ENCODE data around the gene FBH1. TPM values are rescaled to one million over a fixed set of nuclear protein-coding genes. Genes with fewer than 3 reads are reported as not detected.

Gene FBH1
- total and polyA plus RNA-seq, 7 experiments from 2014 or later: 59.9 to 105 (median 78.6) TPM

GRCh38 chr10:5919568-5919967 is 29.5 kb downstream of the FBH1 start:
- H3K27ac ChIP-seq (ENCODE audit: low read depth, low read length): no peak overlapping the region
- H3K27ac Mint-ChIP-seq: peak overlapping the region in 1 of 9 donors; percentile 41
- H3K4me1 ChIP-seq (ENCODE audit: control insufficient read depth in 2 of 2, insufficient read depth in 2 of 2, low read length in 2 of 2): no peaks in the 10 kb centered on the region
- CTCF ChIA-PET: no interaction called here
- no peaks in the 10 kb centered on the region for H3K27me3 ChIP-seq (ENCODE audit: control insufficient read depth in 2 of 2, insufficient read depth in 2 of 2, low read length in 2 of 2)
- POLR2A ChIA-PET: interaction anchor here (0.5 kb wide), 1 partner anchor 68 kb away, joined by 3 read pairs; no protein-coding TSS in a partner anchor
- H3K4me1 Mint-ChIP-seq: no peaks in the 10 kb centered on the region
- peaks cover 29 to 84% (median 30%) of the 10 kb centered on the region in 5 donors for H3K36me3 Mint-ChIP-seq
- peaks cover 0 to 92% (median 18%) of the 10 kb centered on the region in 3 experiments for H3K36me3 ChIP-seq (ENCODE audit: control insufficient read depth in 2 of 3, insufficient read depth in 3 of 3, low read length in 3 of 3)
- H3K4me3 Mint-ChIP-seq: no peak overlapping the region
- H3K9me3 Mint-ChIP-seq: no peaks in the 10 kb centered on the region
- intact Hi-C loops (cut with micrococcal nuclease): no loop called here
- DNase-seq (no peak), ATAC-seq (no peak)
- no peaks in the 10 kb centered on the region for H3K27me3 Mint-ChIP-seq
- no peaks in the 10 kb centered on the region for H3K9me3 ChIP-seq (ENCODE audit: control insufficient read depth in 2 of 3, low read length in 3 of 3)
- H3K4me3 ChIP-seq (ENCODE audit: low read length): no peak overlapping the region

GRCh38 chr10:5921746-5922145 is 31.7 kb downstream of the FBH1 start:
- peaks cover 4 to 90% (median 12%) of the 10 kb centered on the region in 3 experiments for H3K36me3 ChIP-seq (ENCODE audit: control insufficient read depth in 2 of 3, insufficient read depth in 3 of 3, low read length in 3 of 3)
- Mint-ChIP-seq H3K27ac (no peak overlapping the region), H3K4me1 (peaks cover 0 to 3% (median 0%) of the 10 kb centered on the region in 7 donors), H3K4me3 (no peak overlapping the region), H3K27me3 (no peaks in the 10 kb centered on the region), H3K36me3 (peaks cover 21 to 76% (median 27%) of the 10 kb centered on the region in 5 donors), H3K9me3 (no peaks in the 10 kb centered on the region)
- no peak for DNase-seq
- no peak overlapping the region for H3K27ac ChIP-seq (ENCODE audit: low read depth, low read length)
- H3K4me1 ChIP-seq (ENCODE audit: control insufficient read depth in 2 of 2, insufficient read depth in 2 of 2, low read length in 2 of 2): no peaks in the 10 kb centered on the region
- intact Hi-C loops (cut with micrococcal nuclease): no loop called here
- no peaks in the 10 kb centered on the region for H3K27me3 ChIP-seq (ENCODE audit: control insufficient read depth in 2 of 2, insufficient read depth in 2 of 2, low read length in 2 of 2)
- POLR2A ChIA-PET: no interaction called here
- ATAC-seq: no peak
- CTCF ChIA-PET: no interaction called here
- H3K4me3 ChIP-seq (ENCODE audit: low read length): no peak overlapping the region
- no peaks in the 10 kb centered on the region for H3K9me3 ChIP-seq (ENCODE audit: control insufficient read depth in 2 of 3, low read length in 3 of 3)

- Mint-ChIP-seq H3K36me3 (peaks cover 27 to 75% (median 30%) of the 10 kb centered on the region in 5 donors), H3K4me1 (peaks cover 0 to 3% (median 0%) of the 10 kb centered on the region in 7 donors), H3K27ac (no peak overlapping the region), H3K9me3 (no peaks in the 10 kb centered on the region), H3K4me3 (no peak overlapping the region), H3K27me3 (no peaks in the 10 kb centered on the region)
- POLR2A ChIA-PET: no interaction called here
- no peak for ATAC-seq
- no peak overlapping the region for H3K4me3 ChIP-seq (ENCODE audit: low read length)
- no peak for DNase-seq
- no peaks in the 10 kb centered on the region for H3K4me1 ChIP-seq (ENCODE audit: control insufficient read depth in 2 of 2, insufficient read depth in 2 of 2, low read length in 2 of 2)
- peaks cover 7 to 95% (median 12%) of the 10 kb centered on the region in 3 experiments for H3K36me3 ChIP-seq (ENCODE audit: control insufficient read depth in 2 of 3, insufficient read depth in 3 of 3, low read length in 3 of 3)
- no peak overlapping the region for H3K27ac ChIP-seq (ENCODE audit: low read depth, low read length)
- intact Hi-C loops (cut with micrococcal nuclease): no loop called here
- H3K9me3 ChIP-seq (ENCODE audit: control insufficient read depth in 2 of 3, low read length in 3 of 3): no peaks in the 10 kb centered on the region
- CTCF ChIA-PET: no interaction called here
- no peaks in the 10 kb centered on the region for H3K27me3 ChIP-seq (ENCODE audit: control insufficient read depth in 2 of 2, insufficient read depth in 2 of 2, low read length in 2 of 2)
Measured at GRCh38 chr10:5924889-5925288, 34.8 kb downstream of the FBH1 start.

GRCh38 chr10:5927306-5927705 is 37.3 kb downstream of the FBH1 start:
- no peak overlapping the region for H3K4me3 Mint-ChIP-seq
- no peaks in the 10 kb centered on the region for H3K4me1 ChIP-seq (ENCODE audit: control insufficient read depth in 2 of 2, insufficient read depth in 2 of 2, low read length in 2 of 2)
- H3K27ac ChIP-seq (ENCODE audit: low read depth, low read length): no peak overlapping the region
- H3K27ac Mint-ChIP-seq: peak overlapping the region in 2 of 9 donors; percentile 54 to 82
- intact Hi-C loops (cut with micrococcal nuclease): no loop called here
- ATAC-seq (no peak), DNase-seq (no peak)
- H3K36me3 ChIP-seq (ENCODE audit: control insufficient read depth in 2 of 3, insufficient read depth in 3 of 3, low read length in 3 of 3): peaks cover 4 to 91% (median 7%) of the 10 kb centered on the region in 3 experiments
- H3K9me3 Mint-ChIP-seq: no peaks in the 10 kb centered on the region
- H3K9me3 ChIP-seq (ENCODE audit: control insufficient read depth in 2 of 3, low read length in 3 of 3): no peaks in the 10 kb centered on the region
- ChIA-PET POLR2A (no interaction called here), CTCF (no interaction called here)
- H3K36me3 Mint-ChIP-seq: peaks cover 18 to 72% (median 24%) of the 10 kb centered on the region in 5 donors
- H3K27me3 Mint-ChIP-seq: no peaks in the 10 kb centered on the region
- H3K4me3 ChIP-seq (ENCODE audit: low read length): no peak overlapping the region
- H3K27me3 ChIP-seq (ENCODE audit: control insufficient read depth in 2 of 2, insufficient read depth in 2 of 2, low read length in 2 of 2): no peaks in the 10 kb centered on the region
- H3K4me1 Mint-ChIP-seq: peaks cover 0 to 3% (median 0%) of the 10 kb centered on the region in 7 donors

- ATAC-seq (no peak), DNase-seq (no peak)
- Mint-ChIP-seq H3K27ac (no peak overlapping the region), H3K4me3 (no peak overlapping the region), H3K36me3 (peaks cover 7 to 57% (median 21%) of the 10 kb centered on the region in 5 donors), H3K27me3 (no peaks in the 10 kb centered on the region), H3K4me1 (peaks cover 0 to 3% (median 0%) of the 10 kb centered on the region in 7 donors), H3K9me3 (no peaks in the 10 kb centered on the region)
- intact Hi-C loops (cut with micrococcal nuclease): no loop called here
- Histone ChIP-seq H3K36me3 (ENCODE audit: control insufficient read depth in 2 of 3, insufficient read depth in 3 of 3, low read length in 3 of 3) (peaks cover 0 to 70% (median 7%) of the 10 kb centered on the region in 3 experiments), H3K27me3 (ENCODE audit: control insufficient read depth in 2 of 2, insufficient read depth in 2 of 2, low read length in 2 of 2) (no peaks in the 10 kb centered on the region), H3K27ac (ENCODE audit: low read depth, low read length) (no peak overlapping the region), H3K9me3 (ENCODE audit: control insufficient read depth in 2 of 3, low read length in 3 of 3) (no peaks in the 10 kb centered on the region), H3K4me1 (ENCODE audit: control insufficient read depth in 2 of 2, insufficient read depth in 2 of 2, low read length in 2 of 2) (no peaks in the 10 kb centered on the region), H3K4me3 (ENCODE audit: low read length) (no peak overlapping the region)
- CTCF ChIA-PET: no interaction called here
- POLR2A ChIA-PET: no interaction called here
Measured at GRCh38 chr10:5929442-5929841, 39.4 kb downstream of the FBH1 start.

GRCh38 chr10:5930272-5930671 is 40.2 kb downstream of the FBH1 start:
- Histone ChIP-seq H3K27me3 (ENCODE audit: control insufficient read depth in 2 of 2, insufficient read depth in 2 of 2, low read length in 2 of 2) (no peaks in the 10 kb centered on the region), H3K4me1 (ENCODE audit: control insufficient read depth in 2 of 2, insufficient read depth in 2 of 2, low read length in 2 of 2) (no peaks in the 10 kb centered on the region), H3K27ac (ENCODE audit: low read depth, low read length) (no peak overlapping the region), H3K4me3 (ENCODE audit: low read length) (no peak overlapping the region), H3K9me3 (ENCODE audit: control insufficient read depth in 2 of 3, low read length in 3 of 3) (no peaks in the 10 kb centered on the region), H3K36me3 (ENCODE audit: control insufficient read depth in 2 of 3, insufficient read depth in 3 of 3, low read length in 3 of 3) (peaks cover 0 to 65% (median 7%) of the 10 kb centered on the region in 3 experiments)
- POLR2A ChIA-PET: no interaction called here
- intact Hi-C loops (cut with micrococcal nuclease): loop anchor here in 1 of 2 donors (5.0 kb wide), 1 partner anchor 47 kb away; the partner anchor contains the start of gene IL15RA
- H3K27ac Mint-ChIP-seq: peak overlapping the region in 1 of 9 donors; percentile 47
- no peak overlapping the region for H3K4me3 Mint-ChIP-seq
- no peaks in the 10 kb centered on the region for H3K27me3 Mint-ChIP-seq
- H3K36me3 Mint-ChIP-seq: peaks cover 2 to 53% (median 18%) of the 10 kb centered on the region in 5 donors
- ATAC-seq: no peak
- CTCF ChIA-PET: interaction anchor here (0.6 kb wide), 1 partner anchor 535 kb away, joined by 3 read pairs; no protein-coding TSS in a partner anchor
- H3K9me3 Mint-ChIP-seq: no peaks in the 10 kb centered on the region
- H3K4me1 Mint-ChIP-seq: peaks cover 0 to 3% (median 0%) of the 10 kb centered on the region in 7 donors
- no peak for DNase-seq

GRCh38 chr10:5932345-5932744 is 42.3 kb downstream of the FBH1 start:
- Histone ChIP-seq H3K9me3 (ENCODE audit: control insufficient read depth in 2 of 3, low read length in 3 of 3) (no peaks in the 10 kb centered on the region), H3K4me3 (ENCODE audit: low read length) (no peak overlapping the region), H3K27ac (ENCODE audit: low read depth, low read length) (no peak overlapping the region), H3K36me3 (ENCODE audit: control insufficient read depth in 2 of 3, insufficient read depth in 3 of 3, low read length in 3 of 3) (peaks cover 0 to 67% (median 0%) of the 10 kb centered on the region in 3 experiments), H3K4me1 (ENCODE audit: control insufficient read depth in 2 of 2, insufficient read depth in 2 of 2, low read length in 2 of 2) (no peaks in the 10 kb centered on the region), H3K27me3 (ENCODE audit: control insufficient read depth in 2 of 2, insufficient read depth in 2 of 2, low read length in 2 of 2) (no peaks in the 10 kb centered on the region)
- Mint-ChIP-seq H3K27me3 (no peaks in the 10 kb centered on the region), H3K4me3 (no peak overlapping the region), H3K9me3 (no peaks in the 10 kb centered on the region), H3K36me3 (peaks cover 0 to 51% (median 16%) of the 10 kb centered on the region in 5 donors), H3K4me1 (peaks cover 0 to 3% (median 0%) of the 10 kb centered on the region in 7 donors), H3K27ac (peak overlapping the region in 3 of 9 donors; percentile 41 to 76 (median 43))
- DNase-seq (no peak), ATAC-seq (no peak)
- ChIA-PET CTCF (no interaction called here), POLR2A (no interaction called here)
- intact Hi-C loops (cut with micrococcal nuclease): loop anchor here in 1 of 2 donors (5.0 kb wide), 1 partner anchor 45 kb away; the partner anchor contains the start of gene IL15RA
